Keratinocyte (primary cell): ENCODE data around the gene CDRT4. TPM values are rescaled to one million over a fixed set of nuclear protein-coding genes. Genes with fewer than 3 reads are reported as not detected.

Experiments
- DNase-seq: peaks from one replicate; pipeline ENCODE4 v3.0.0-alpha.2; 2011; ENCODE audit warnings: low read depth, missing footprints, low spot score
- FAIRE-seq: peaks from 2 replicates; lab custom pipeline; 2011; peaks lifted over from hg19 to GRCh38; lab: Jason Lieb, UNC
- H2AFZ ChIP-seq: 2 replicates; pipeline ENCODE4 v1.6.0; 2012; ENCODE audit warnings: low read length, control low read depth, inconsistent platforms; ENCODE audit not compliant: control insufficient read depth
- H3K27ac ChIP-seq: 2 replicates; pipeline ENCODE4 v1.5.1; 2011; ENCODE audit warnings: low read length; ENCODE audit not compliant: control insufficient read depth, insufficient read depth
- H3K27me3 ChIP-seq: 3 replicates; pipeline ENCODE4 v1.6.0; 2011; ENCODE audit warnings: low read length; ENCODE audit not compliant: control insufficient read depth, insufficient read depth; ENCODE audit errors: extremely low read depth
- H3K36me3 ChIP-seq, 2 experiments: 2 replicates in 1 of 2; 3 replicates in 1 of 2; pipeline ENCODE4 v1.5.1; 2011; ENCODE audit warnings: low read length in 2 of 2, mild to moderate bottlenecking in 1 of 2; ENCODE audit not compliant: control insufficient read depth in 2 of 2, insufficient read depth in 2 of 2; ENCODE audit errors: extremely low read depth in 1 of 2
- H3K4me1 ChIP-seq: 3 replicates; pipeline ENCODE4 v1.5.1; 2011; ENCODE audit warnings: low read length; ENCODE audit not compliant: control insufficient read depth, insufficient read depth; ENCODE audit errors: extremely low read depth
- H3K4me2 ChIP-seq: 3 replicates; pipeline ENCODE4 v1.6.0; 2011; ENCODE audit warnings: low read depth, low read length; ENCODE audit not compliant: control insufficient read depth, insufficient read depth; ENCODE audit errors: extremely low read depth
- H3K4me3 ChIP-seq, 3 experiments: fragments of 200-600 bp in 1 of 3; sonication (generic) in 1 of 3; 2 replicates in 2 of 3; 3 replicates in 1 of 3; pipeline ENCODE4 v1.5.1; 2011 to 2016; ENCODE audit warnings: low read length in 3 of 3, mild to moderate bottlenecking in 3 of 3, control low read depth in 2 of 3, inconsistent platforms in 1 of 3, low read depth in 1 of 3, mixed read lengths in 1 of 3, mixed run types in 1 of 3, moderate library complexity in 1 of 3; ENCODE audit not compliant: control insufficient read depth in 2 of 3, insufficient read depth in 2 of 3; ENCODE audit errors: extremely low read depth in 1 of 3
- H3K79me2 ChIP-seq: 2 replicates; pipeline ENCODE4 v1.6.0; 2012; ENCODE audit warnings: low read length; ENCODE audit not compliant: control insufficient read depth, insufficient read depth
- H3K9ac ChIP-seq: 3 replicates; pipeline ENCODE4 v1.6.0; 2011; ENCODE audit warnings: low read length; ENCODE audit not compliant: control insufficient read depth, insufficient read depth; ENCODE audit errors: extremely low read depth
- H3K9me1 ChIP-seq: 3 replicates; pipeline ENCODE4 v1.6.0; 2011; ENCODE audit warnings: low read length; ENCODE audit not compliant: control insufficient read depth, insufficient read depth; ENCODE audit errors: extremely low read depth
- H3K9me3 ChIP-seq: 2 replicates; pipeline ENCODE4 v1.5.1; 2012; ENCODE audit warnings: low read depth, low read length; ENCODE audit not compliant: control insufficient read depth
- H4K20me1 ChIP-seq: 3 replicates; pipeline ENCODE4 v1.6.0; 2011; ENCODE audit warnings: low read length; ENCODE audit not compliant: control insufficient read depth, insufficient read depth; ENCODE audit errors: extremely low read depth
- CTCF ChIP-seq, 3 experiments: IDR thresholded peaks in 1 of 3; conservative IDR thresholded peaks in 1 of 3; optimal IDR thresholded peaks in 1 of 3; 2 replicates in 2 of 3; 3 replicates in 1 of 3; pipeline versions ENCODE3 to v1.5.1; 2011; ENCODE audit warnings: low read length in 3 of 3, mild to moderate bottlenecking in 3 of 3, moderate library complexity in 2 of 3, control low read depth in 1 of 3, inconsistent platforms in 1 of 3; ENCODE audit not compliant: insufficient read depth in 2 of 3; ENCODE audit errors: extremely low read depth in 1 of 3
- EZH2 ChIP-seq: IDR thresholded peaks from one replicate; pipeline ENCODE4 v1.6.1; 2012; ENCODE audit warnings: inconsistent platforms, mild to moderate bottlenecking, low read length, moderate library complexity
- dilution Hi-C: fragments of 300-500 bp; cut with MboI; formaldehyde crosslinking; loops from one replicate; pipeline ENCODE4 v1.7.0; 2020; ENCODE audit warnings: low sequenced_read_pairs; ENCODE audit not compliant: extremely low pct_ligation_motif_present
- polyA plus RNA-seq, 5 experiments: library from polyadenylated mRNA; depleted of rRNA in 3 of 5; stranded (reverse) in 3 of 5; stranded (forward) in 1 of 5; unstranded in 1 of 5; fragments of >200 nt; gene quantifications; 1 replicate in 1 of 5; 2 replicates in 3 of 5; 3 replicates in 1 of 5; pipeline versions ENCODE4 v1.2.1 to v1.2.3, GENCODE V29; 2011 to 2012; ENCODE audit warnings: missing spikeins in 2 of 5, low read depth in 1 of 5, low replicate concordance in 1 of 5

Gene CDRT4
- polyA plus RNA-seq, 1 donor (not counting 4 experiments of a cell fraction or from before 2014, with no cell fraction given): 0.93 TPM

- Histone ChIP-seq H3K9me3 (no peaks in the 10 kb centered on the region), H2AFZ (no peak overlapping the region), H3K27me3 (no peaks in the 10 kb centered on the region), H3K9me1 (no peaks in the 10 kb centered on the region), H3K9ac (no peak overlapping the region), H4K20me1 (no peaks in the 10 kb centered on the region), H3K79me2 (no peaks in the 10 kb centered on the region), H3K4me3 (no peak overlapping the region), H3K36me3 (peaks cover 0 to under 1% of the 10 kb centered on the region in 2 experiments), H3K4me1 (no peaks in the 10 kb centered on the region), H3K4me2 (no peak overlapping the region), H3K27ac (no peak overlapping the region)
- dilution Hi-C loops: no loop called here
- DNase-seq: no peak
- TF ChIP-seq EZH2 (no peak), CTCF (optimal IDR thresholded peaks at IDR 0.05 in 1 of 3, IDR thresholded peaks at IDR 0.05 in 1 of 3, conservative IDR thresholded peaks at IDR 0.05 in 1 of 3; ENCODE audit: extremely low read depth in 1 of 3, insufficient read depth in 2 of 3, low read length in 3 of 3) (no peak)
- FAIRE-seq: no peak
Measured at GRCh38 chr17:15442311-15443180, 24.9 kb downstream of the CDRT4 start.

DNA sequence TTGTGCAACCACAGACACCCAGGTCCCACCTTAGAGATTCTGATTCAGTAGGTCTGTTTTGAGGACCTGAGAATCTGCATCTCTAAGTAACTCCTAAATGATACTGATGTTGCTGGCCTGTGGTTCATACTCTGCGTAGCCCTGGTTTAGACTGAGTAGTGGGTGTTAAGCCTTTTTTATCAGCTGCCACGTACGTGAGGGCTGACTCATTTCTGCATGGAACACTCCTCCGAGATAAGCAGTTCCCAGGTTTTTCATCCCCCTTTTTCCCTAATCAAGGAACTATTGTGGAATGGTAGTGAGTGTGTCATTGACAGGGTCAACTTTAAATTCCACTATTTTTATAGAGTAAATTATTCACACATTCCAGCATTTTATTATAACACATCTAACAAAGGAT lies 26.1 kb downstream of the CDRT4 start:
- H3K4me1 ChIP-seq: no peaks in the 10 kb centered on the region
- H3K9me3 ChIP-seq: no peaks in the 10 kb centered on the region
- FAIRE-seq (no peak), DNase-seq (no peak)
- no peaks in the 10 kb centered on the region for H4K20me1 ChIP-seq
- H3K4me2 ChIP-seq: no peak overlapping the region
- H2AFZ ChIP-seq: no peak overlapping the region
- dilution Hi-C loops: no loop called here
- H3K27me3 ChIP-seq: no peaks in the 10 kb centered on the region
- peaks cover 0 to 2% of the 10 kb centered on the region in 2 experiments for H3K36me3 ChIP-seq
- no peak for TF ChIP-seq CTCF (optimal IDR thresholded peaks at IDR 0.05 in 1 of 3, IDR thresholded peaks at IDR 0.05 in 1 of 3, conservative IDR thresholded peaks at IDR 0.05 in 1 of 3; ENCODE audit: extremely low read depth in 1 of 3, insufficient read depth in 2 of 3, low read length in 3 of 3)
- H3K4me3 ChIP-seq: no peak overlapping the region
- H3K27ac ChIP-seq: no peak overlapping the region
- no peak overlapping the region for H3K9ac ChIP-seq
- H3K79me2 ChIP-seq: no peaks in the 10 kb centered on the region
- H3K9me1 ChIP-seq: no peaks in the 10 kb centered on the region
